HG03066 (cell line): ENCODE measurements around the gene MEFV.
"Not testable (repeated sequence)": the region's sequence is repeated elsewhere in the genome, so short reads cannot be mapped to it uniquely, and the experiment has no call there.

Experiments used
- ATAC-seq: cut with Tn5 transposase; IDR thresholded peaks from one replicate; pipeline ENCODE4 v1.9.1; 2021; ENCODE audit warnings: low read depth; ENCODE audit not compliant: unreplicated experiment

MEFV gene

GRCh38 chr16:3234543-3234856, 21.9 kb downstream of the MEFV start:
- no peak for ATAC-seq

- no peak for ATAC-seq
Observed at GRCh38 chr16:3223913-3224515, 32.4 kb downstream of the MEFV start.

GRCh38 chr16:3220839-3221238, 35.6 kb downstream of the MEFV start:
- no peak for ATAC-seq

GRCh38 chr16:3216263-3216640, 40.2 kb downstream of the MEFV start:
- ATAC-seq, result no peak

GRCh38 chr16:3215601-3216262, 40.7 kb downstream of the MEFV start:
- ATAC-seq, result no peak

- no peak for ATAC-seq
Observed at GRCh38 chr16:3214904-3215600, 41.4 kb downstream of the MEFV start.

- no peak for ATAC-seq
Observed at GRCh38 chr16:3212567-3212966, 43.9 kb downstream of the MEFV start.

GRCh38 chr16:3212006-3212405, 44.4 kb downstream of the MEFV start:
- no peak for ATAC-seq

GRCh38 chr16:3207086-3207953, 49.1 kb downstream of the MEFV start:
- ATAC-seq, result no peak

- not testable (repeated sequence) for ATAC-seq
Observed at GRCh38 chr16:3205939-3206338, 50.5 kb downstream of the MEFV start.

GRCh38 chr16:3202903-3203539, 53.4 kb downstream of the MEFV start:
- ATAC-seq, result no peak

GRCh38 chr16:3198334-3199072, 57.9 kb downstream of the MEFV start:
- no peak for ATAC-seq

- ATAC-seq, result not testable (repeated sequence)
Observed at GRCh38 chr16:3197694-3198333, 58.6 kb downstream of the MEFV start.

GRCh38 chr16:3195975-3196374, 60.5 kb downstream of the MEFV start:
- ATAC-seq, result no peak

GRCh38 chr16:3194792-3195191, 61.6 kb downstream of the MEFV start:
- ATAC-seq, result no peak

- no peak for ATAC-seq
Observed at GRCh38 chr16:3193221-3194212, 62.9 kb downstream of the MEFV start.

GRCh38 chr16:3192476-3193019, 63.9 kb downstream of the MEFV start:
- no peak for ATAC-seq
